Stimulated activated CD8-positive, alpha-beta memory T cell treated with anti-CD3 and anti-CD28 coated beads, Interleukin-7, amount 100 ng/mL, for 4 hours (primary cell): ENCODE measurements around the gene PAPLN.

Source experiments
- DNase-seq, 2 donors: peaks; one replicate each; pipeline ENCODE4 v3.0.0-alpha.2; 2020; ENCODE audit warnings: low read depth in 2 of 2

The PAPLN gene

GRCh38 chr14:73245480-73246325 lies 8.4 kb downstream of the PAPLN start:
- peak; percentile 10 to 32 for DNase-seq

- DNase-seq: no peak
Observed at GRCh38 chr14:73246387-73247150, 9.3 kb downstream of the PAPLN start.

GRCh38 chr14:73248108-73248868 lies 11.0 kb downstream of the PAPLN start:
- no peak for DNase-seq

GRCh38 chr14:73249108-73249507 lies 11.8 kb downstream of the PAPLN start:
- no peak for DNase-seq

GRCh38 chr14:73249564-73250316 lies 12.4 kb downstream of the PAPLN start:
- DNase-seq: no peak

- DNase-seq: no peak
Observed at GRCh38 chr14:73250317-73250713, 13.0 kb downstream of the PAPLN start.

- no peak for DNase-seq
Observed at GRCh38 chr14:73250781-73251500, 13.6 kb downstream of the PAPLN start.

- no peak for DNase-seq
Observed at GRCh38 chr14:73251516-73252215, 14.4 kb downstream of the PAPLN start.

GRCh38 chr14:73252491-73253322 lies 15.4 kb downstream of the PAPLN start:
- DNase-seq: no peak

GRCh38 chr14:73253323-73253610 lies 16.0 kb downstream of the PAPLN start:
- DNase-seq: no peak

- DNase-seq: no peak
Observed at GRCh38 chr14:73253721-73254120, 16.4 kb downstream of the PAPLN start.

- DNase-seq: no peak
Observed at GRCh38 chr14:73254247-73255004, 17.1 kb downstream of the PAPLN start.

GRCh38 chr14:73255005-73255400 lies 17.7 kb downstream of the PAPLN start:
- no peak for DNase-seq

- no peak for DNase-seq
Observed at GRCh38 chr14:73255693-73256225, 18.5 kb downstream of the PAPLN start.

- DNase-seq: no peak
Observed at GRCh38 chr14:73258076-73258475, 20.8 kb downstream of the PAPLN start.

- DNase-seq: no peak
Observed at GRCh38 chr14:73258845-73259611, 21.7 kb downstream of the PAPLN start.

- DNase-seq: no peak
Observed at GRCh38 chr14:73259837-73260236, 22.5 kb downstream of the PAPLN start.

- no peak for DNase-seq
Observed at GRCh38 chr14:73260574-73260973, 23.3 kb downstream of the PAPLN start.
